Measurements from ENCODE around the gene RBFOX2. TPM values are rescaled to one million over a fixed set of nuclear protein-coding genes. Genes with fewer than 3 reads are reported as not detected.
"Not testable (repeated sequence)": the region's sequence is repeated elsewhere in the genome, so short reads cannot be mapped to it uniquely, and the experiment has no call there.

Gene RBFOX2
- total and polyA plus RNA-seq, 2 donors (not counting 1 experiment from before 2014, with no cell fraction given): not detected

DNA sequence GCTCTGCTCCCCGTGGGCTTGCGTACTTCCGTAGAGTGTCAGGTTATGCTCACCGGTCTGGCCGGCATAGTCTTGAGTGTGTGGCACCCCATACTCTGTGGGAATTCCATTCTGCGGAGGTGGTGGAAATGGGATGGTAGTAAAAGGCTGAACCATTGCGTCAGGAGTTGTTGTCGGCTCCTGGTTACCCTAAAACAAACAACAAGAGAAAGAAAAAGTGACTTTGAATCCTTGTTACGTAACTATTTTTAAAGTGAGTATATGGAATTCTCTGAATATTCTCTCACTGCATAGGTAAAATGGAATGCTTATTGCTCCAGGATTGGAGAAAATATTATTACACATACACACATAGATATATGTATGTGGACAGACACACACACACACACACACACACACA is 218.8 kb downstream of the RBFOX2 start:
- no peaks in the 10 kb centered on the region for H4K20me1 ChIP-seq (ENCODE audit: control insufficient read depth, insufficient read depth, low read length, poor library complexity, severe bottlenecking)
- no peaks in the 10 kb centered on the region for H3K4me1 ChIP-seq (ENCODE audit: control insufficient read depth in 2 of 2, insufficient read depth in 2 of 2, low read length in 2 of 2)
- TF ChIP-seq, protein P1, sequence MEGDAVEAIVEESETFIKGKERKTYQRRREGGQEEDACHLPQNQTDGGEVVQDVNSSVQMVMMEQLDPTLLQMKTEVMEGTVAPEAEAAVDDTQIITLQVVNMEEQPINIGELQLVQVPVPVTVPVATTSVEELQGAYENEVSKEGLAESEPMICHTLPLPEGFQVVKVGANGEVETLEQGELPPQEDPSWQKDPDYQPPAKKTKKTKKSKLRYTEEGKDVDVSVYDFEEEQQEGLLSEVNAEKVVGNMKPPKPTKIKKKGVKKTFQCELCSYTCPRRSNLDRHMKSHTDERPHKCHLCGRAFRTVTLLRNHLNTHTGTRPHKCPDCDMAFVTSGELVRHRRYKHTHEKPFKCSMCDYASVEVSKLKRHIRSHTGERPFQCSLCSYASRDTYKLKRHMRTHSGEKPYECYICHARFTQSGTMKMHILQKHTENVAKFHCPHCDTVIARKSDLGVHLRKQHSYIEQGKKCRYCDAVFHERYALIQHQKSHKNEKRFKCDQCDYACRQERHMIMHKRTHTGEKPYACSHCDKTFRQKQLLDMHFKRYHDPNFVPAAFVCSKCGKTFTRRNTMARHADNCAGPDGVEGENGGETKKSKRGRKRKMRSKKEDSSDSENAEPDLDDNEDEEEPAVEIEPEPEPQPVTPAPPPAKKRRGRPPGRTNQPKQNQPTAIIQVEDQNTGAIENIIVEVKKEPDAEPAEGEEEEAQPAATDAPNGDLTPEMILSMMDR (IDR thresholded peaks at IDR 0.05): no peak
- no peak for TF ChIP-seq EZH2 (IDR thresholded peaks at IDR 0.05; ENCODE audit: borderline replicate concordance, insufficient read depth, low read depth, low read length, poor library complexity, severe bottlenecking)
- ChIA-PET POLR2A (no interaction called here), CTCF (no interaction called here)
- Mint-ChIP-seq H3K4me1 (no peaks in the 10 kb centered on the region), H3K4me3 (no peak overlapping the region), H3K27me3 (peaks cover 4% of the 10 kb centered on the region), H3K27ac (no peak overlapping the region), H3K9me3 (ENCODE audit: insufficient read depth) (no peaks in the 10 kb centered on the region)
- H3K9ac ChIP-seq (ENCODE audit: low read length): no peak overlapping the region
- H3K36me3 ChIP-seq (replicated peaks in 1 of 2; ENCODE audit: control extremely low read depth in 1 of 2, control insufficient read depth in 1 of 2, extremely low read depth in 1 of 2, insufficient read depth in 2 of 2, low read length in 1 of 2): no peaks in the 10 kb centered on the region
- intact Hi-C loops (cut with micrococcal nuclease): no loop called here
- H3K27ac ChIP-seq (ENCODE audit: low read length in 2 of 2): no peak overlapping the region
- H3K4me3 ChIP-seq (ENCODE audit: control extremely low read depth in 1 of 5, extremely low read depth in 1 of 5, insufficient read depth in 1 of 5, low read depth in 2 of 5, low read length in 4 of 5): no peak overlapping the region
- H2AFZ ChIP-seq (ENCODE audit: insufficient read depth, low read depth, low read length, poor library complexity, severe bottlenecking): no peak overlapping the region
- ATAC-seq (ENCODE audit: low read depth) (no peak), DNase-seq (no peak)
- no peaks in the 10 kb centered on the region for H3K79me2 ChIP-seq (ENCODE audit: control insufficient read depth, insufficient read depth, low read length)
- no peak overlapping the region for H3K4me2 ChIP-seq (replicated peaks; ENCODE audit: low read depth, low read length, poor library complexity, severe bottlenecking)
- H3K27me3 ChIP-seq (replicated peaks in 1 of 4; ENCODE audit: control extremely low read depth in 1 of 4, control insufficient read depth in 3 of 4, insufficient read depth in 4 of 4, low read length in 3 of 4): peaks cover 0 to 5% (median 0%) of the 10 kb centered on the region in 4 experiments
- WGBS (ENCODE audit: insufficient coverage): 100% methylated on average over 3 of the region's 9 CpGs
- peaks cover 0 to 5% (median 0%) of the 10 kb centered on the region in 3 donors for H3K9me3 ChIP-seq (ENCODE audit: control extremely low read depth in 1 of 3, control insufficient read depth in 2 of 3, insufficient read depth in 1 of 3, low read length in 2 of 3)

DNA sequence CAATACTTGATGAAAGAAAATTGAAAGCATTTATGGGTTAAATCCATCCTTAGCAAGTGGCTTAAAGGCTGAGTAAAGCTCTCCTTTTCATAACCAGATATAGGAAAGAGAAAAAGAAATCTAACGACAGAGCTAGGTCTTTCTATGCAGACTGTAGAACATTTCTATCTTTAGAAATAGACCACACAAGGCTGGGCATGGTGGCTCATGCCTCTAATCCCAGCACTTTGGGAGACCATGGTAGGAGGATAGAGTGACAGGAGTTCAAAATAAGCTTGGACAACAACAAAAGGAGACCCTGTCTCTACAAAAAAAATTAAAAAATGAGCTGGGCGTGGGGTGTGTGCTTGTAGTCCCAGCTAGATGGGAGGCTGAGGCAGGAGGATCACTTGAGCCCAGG is 220.2 kb downstream of the RBFOX2 start:
- CTCF ChIA-PET: no interaction called here
- H3K27ac Mint-ChIP-seq: no peak overlapping the region
- Histone ChIP-seq H3K9ac (ENCODE audit: low read length) (no peak overlapping the region), H3K4me3 (ENCODE audit: control extremely low read depth in 1 of 5, extremely low read depth in 1 of 5, insufficient read depth in 1 of 5, low read depth in 2 of 5, low read length in 4 of 5) (no peak overlapping the region), H3K36me3 (replicated peaks in 1 of 2; ENCODE audit: control extremely low read depth in 1 of 2, control insufficient read depth in 1 of 2, extremely low read depth in 1 of 2, insufficient read depth in 2 of 2, low read length in 1 of 2) (no peaks in the 10 kb centered on the region), H4K20me1 (ENCODE audit: control insufficient read depth, insufficient read depth, low read length, poor library complexity, severe bottlenecking) (no peaks in the 10 kb centered on the region), H3K4me1 (ENCODE audit: control insufficient read depth in 2 of 2, insufficient read depth in 2 of 2, low read length in 2 of 2) (no peaks in the 10 kb centered on the region), H3K9me3 (ENCODE audit: control extremely low read depth in 1 of 3, control insufficient read depth in 2 of 3, insufficient read depth in 1 of 3, low read length in 2 of 3) (peaks cover 0 to 11% (median 3%) of the 10 kb centered on the region in 3 donors), H3K27me3 (replicated peaks in 1 of 4; ENCODE audit: control extremely low read depth in 1 of 4, control insufficient read depth in 3 of 4, insufficient read depth in 4 of 4, low read length in 3 of 4) (peaks cover 0 to 5% (median 0%) of the 10 kb centered on the region in 4 experiments), H3K27ac (ENCODE audit: low read length in 2 of 2) (no peak overlapping the region), H2AFZ (ENCODE audit: insufficient read depth, low read depth, low read length, poor library complexity, severe bottlenecking) (no peak overlapping the region), H3K4me2 (replicated peaks; ENCODE audit: low read depth, low read length, poor library complexity, severe bottlenecking) (no peak overlapping the region), H3K79me2 (ENCODE audit: control insufficient read depth, insufficient read depth, low read length) (no peaks in the 10 kb centered on the region)
- TF ChIP-seq EZH2 (IDR thresholded peaks at IDR 0.05; ENCODE audit: borderline replicate concordance, insufficient read depth, low read depth, low read length, poor library complexity, severe bottlenecking): no peak
- TF ChIP-seq, protein P1 (IDR thresholded peaks at IDR 0.05): no peak
- no peak overlapping the region for H3K4me3 Mint-ChIP-seq
- intact Hi-C loops (cut with micrococcal nuclease): no loop called here
- no peaks in the 10 kb centered on the region for H3K4me1 Mint-ChIP-seq
- no peak for DNase-seq
- POLR2A ChIA-PET: no interaction called here
- no CpG with 5 or more reads among the region's 2 CpGs for WGBS (ENCODE audit: insufficient coverage)
- H3K27me3 Mint-ChIP-seq: peaks cover 11% of the 10 kb centered on the region
- ATAC-seq (ENCODE audit: low read depth): no peak
- peaks cover 2% of the 10 kb centered on the region for H3K9me3 Mint-ChIP-seq (ENCODE audit: insufficient read depth)

- H3K36me3 ChIP-seq (replicated peaks in 1 of 2; ENCODE audit: control extremely low read depth in 1 of 2, control insufficient read depth in 1 of 2, extremely low read depth in 1 of 2, insufficient read depth in 2 of 2, low read length in 1 of 2); H3K27ac ChIP-seq (ENCODE audit: low read length in 2 of 2); H3K4me1 ChIP-seq (ENCODE audit: control insufficient read depth in 2 of 2, insufficient read depth in 2 of 2, low read length in 2 of 2); ATAC-seq (ENCODE audit: low read depth); DNase-seq; CTCF ChIA-PET; H3K9me3 ChIP-seq (ENCODE audit: control extremely low read depth in 1 of 3, control insufficient read depth in 2 of 3, insufficient read depth in 1 of 3, low read length in 2 of 3); H3K9ac ChIP-seq (ENCODE audit: low read length); H3K27ac Mint-ChIP-seq; H3K9me3 Mint-ChIP-seq (ENCODE audit: insufficient read depth); intact Hi-C loops (cut with micrococcal nuclease); H3K4me3 ChIP-seq (ENCODE audit: control extremely low read depth in 1 of 5, extremely low read depth in 1 of 5, insufficient read depth in 1 of 5, low read depth in 2 of 5, low read length in 4 of 5); H3K4me2 ChIP-seq (replicated peaks; ENCODE audit: low read depth, low read length, poor library complexity, severe bottlenecking); H3K4me1 Mint-ChIP-seq; H2AFZ ChIP-seq (ENCODE audit: insufficient read depth, low read depth, low read length, poor library complexity, severe bottlenecking); POLR2A ChIA-PET; H3K27me3 ChIP-seq (replicated peaks in 1 of 4; ENCODE audit: control extremely low read depth in 1 of 4, control insufficient read depth in 3 of 4, insufficient read depth in 4 of 4, low read length in 3 of 4); H3K4me3 Mint-ChIP-seq; H3K79me2 ChIP-seq (ENCODE audit: control insufficient read depth, insufficient read depth, low read length); H4K20me1 ChIP-seq (ENCODE audit: control insufficient read depth, insufficient read depth, low read length, poor library complexity, severe bottlenecking): not testable (repeated sequence)
- WGBS (ENCODE audit: insufficient coverage): 97% methylated on average over 4 of the region's 8 CpGs
- H3K27me3 Mint-ChIP-seq: peaks cover 16% of the 10 kb centered on the region
These were observed 222.0 kb downstream of the RBFOX2 start for GRCh38 chr22:35806668-35807067.

Measured in B cell (primary cell).